H1 (cell line): ENCODE results near the gene NRSN2.

Experiments used
- BRCA1 ChIP-seq: IDR thresholded peaks from 2 replicates; pipeline ENCODE4 v1.6.1; 2012; ENCODE audit warnings: low read depth, low read length, improper control_type of control experiment
- CTCF ChIP-seq, 3 experiments: IDR thresholded peaks; 1 replicate in 2 of 3; 2 replicates in 1 of 3; pipeline versions ENCODE4 v1.5.1 to v1.6.1; 2011; ENCODE audit warnings: low read length in 3 of 3, mild to moderate bottlenecking in 3 of 3, inconsistent platforms in 2 of 3, low read depth in 1 of 3, moderate library complexity in 1 of 3; ENCODE audit not compliant: insufficient read depth in 1 of 3; ENCODE audit errors: control extremely low read depth in 1 of 3
- GABPA ChIP-seq: IDR thresholded peaks from 2 replicates; pipeline ENCODE4 v1.6.1; 2011; ENCODE audit warnings: mild to moderate bottlenecking, low read length, moderate library complexity, borderline replicate concordance; ENCODE audit not compliant: insufficient read depth
- POLR2A ChIP-seq, 2 experiments: IDR thresholded peaks; 1 replicate in 1 of 2; 2 replicates in 1 of 2; pipeline ENCODE4 v1.6.1; 2011; ENCODE audit warnings: low read depth in 2 of 2, low read length in 2 of 2, mild to moderate bottlenecking in 2 of 2; ENCODE audit errors: control extremely low read depth in 1 of 2
- SP2 ChIP-seq: IDR thresholded peaks from 2 replicates; pipeline ENCODE4 v1.6.1; 2012; ENCODE audit warnings: mild to moderate bottlenecking, low read length, inconsistent platforms
- SUZ12 ChIP-seq: fragments of 200-600 bp; sonication (generic); IDR thresholded peaks from 2 replicates; pipeline ENCODE4 v1.6.1; 2012; ENCODE audit warnings: mild to moderate bottlenecking, inconsistent platforms, low read length, moderate library complexity, mixed read lengths
- ZNF274 ChIP-seq: IDR thresholded peaks from 2 replicates; pipeline ENCODE4 v1.7.0; 2012; ENCODE audit warnings: low read length, borderline replicate concordance; ENCODE audit errors: extremely low read depth

DNA sequence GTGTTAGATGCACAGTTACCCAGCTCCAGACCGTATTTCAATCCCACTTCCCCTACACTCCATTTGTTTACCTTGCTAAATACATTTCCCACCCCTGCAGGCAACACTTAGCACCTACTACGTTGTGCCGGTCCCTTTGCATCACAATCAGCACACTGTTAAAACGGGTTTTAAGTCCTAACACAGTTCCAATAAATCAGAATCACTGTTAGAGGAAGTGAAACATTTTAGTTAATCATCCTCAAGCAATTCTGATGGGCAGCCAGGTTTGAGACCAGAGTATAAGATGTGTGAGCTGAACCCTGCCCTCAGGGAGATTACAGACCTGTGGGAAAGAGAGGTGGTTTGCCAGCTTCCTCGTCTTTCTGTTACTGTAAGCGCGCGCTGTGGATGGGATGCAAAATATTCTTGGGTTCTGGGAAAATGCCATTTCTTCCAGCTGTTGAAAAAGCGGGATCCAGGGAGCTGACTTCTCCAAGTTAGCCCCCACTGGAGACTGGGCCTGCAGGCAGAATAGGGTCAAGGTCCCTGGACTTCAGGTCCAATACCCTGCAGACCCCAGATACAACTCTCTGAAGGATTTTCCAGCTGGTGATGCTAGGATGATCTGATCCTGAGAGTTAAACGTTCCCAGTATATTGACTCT, 46.4 kb upstream of the NRSN2 start:
- TF ChIP-seq POLR2A (IDR thresholded peaks at IDR 0.05; ENCODE audit: control extremely low read depth in 1 of 2, low read depth in 2 of 2, low read length in 2 of 2) = no peak; a peak in 1 of 3 replicates
- no peak for TF ChIP-seq SUZ12
- TF ChIP-seq GABPA = no peak
- TF ChIP-seq CTCF (IDR thresholded peaks at IDR 0.05; ENCODE audit: control extremely low read depth in 1 of 3, insufficient read depth in 1 of 3, low read depth in 1 of 3, low read length in 3 of 3) = no peak
- no peak for TF ChIP-seq ZNF274
- no peak for TF ChIP-seq SP2
- no peak for TF ChIP-seq BRCA1
